ENCODE measurements around the gene RERE. TPM values are rescaled to one million over a fixed set of nuclear protein-coding genes. Genes with fewer than 3 reads are reported as not detected.

The RERE gene
- total and polyA plus RNA-seq, 11 donors, result 53.5 to 236 (median 121) TPM

GRCh38 chr1:8355439-8356255 lies 461.8 kb downstream of the RERE start:
- peaks cover 0 to 73% (median 43%) of the 10 kb centered on the region in 12 donors for H3K4me1 ChIP-seq
- TF ChIP-seq CTCF (IDR thresholded peaks at IDR 0.05) (peak in 2 of 12 donors; percentile 26 to 28), POLR2A (IDR thresholded peaks at IDR 0.05) (no peak)
- peak overlapping the region in 11 of 12 donors; percentile 46 to 77 (median 63) for H3K27ac ChIP-seq
- H3K36me3 ChIP-seq, result peaks cover 0 to 78% (median 71%) of the 10 kb centered on the region in 9 donors
- H3K4me3 ChIP-seq, result no peak overlapping the region
- DNase-seq, result peak in 4 of 5 donors; percentile 57 to 82 (median 72)
- peak; percentile 45 to 77 (median 64) for ATAC-seq
- H3K9me3 ChIP-seq, result no peaks in the 10 kb centered on the region
- intact Hi-C loops (cut with DNase I), result loop anchor here in 2 of 10 donors (5.0 to 10.0 kb wide), 2 partner anchors 67 to 369 kb away; no protein-coding TSS in a partner anchor
- H3K27me3 ChIP-seq, result no peaks in the 10 kb centered on the region
- WGBS, 4 donors, result 75 to 79% (median 78%) methylated on average over 20 to 24 of the region's 24 CpGs

- Histone ChIP-seq H3K36me3 (peaks cover 0 to 66% (median 58%) of the 10 kb centered on the region in 9 donors), H3K4me1 (peaks cover 0 to 76% (median 47%) of the 10 kb centered on the region in 12 donors), H3K9me3 (no peaks in the 10 kb centered on the region), H3K4me3 (no peak overlapping the region), H3K27ac (peak overlapping the region in 11 of 12 donors; percentile 68 to 86 (median 76)), H3K27me3 (no peaks in the 10 kb centered on the region)
- peak in 1 of 5 donors; percentile 21 for DNase-seq
- intact Hi-C loops (cut with DNase I), result loop anchor here in 2 of 10 donors (5.0 to 10.0 kb wide), 2 partner anchors 68 to 371 kb away; no protein-coding TSS in a partner anchor
- 62 to 79% (median 67%) methylated on average over 8 of the region's 8 CpGs for WGBS, 4 donors
- TF ChIP-seq CTCF (IDR thresholded peaks at IDR 0.05) (no peak), POLR2A (IDR thresholded peaks at IDR 0.05) (no peak)
- no peak for ATAC-seq
Measured at GRCh38 chr1:8354038-8354437, 463.4 kb downstream of the RERE start.

GRCh38 chr1:8352886-8353785 lies 464.3 kb downstream of the RERE start:
- ATAC-seq (peak in 3 of 4 donors; percentile 4 to 23 (median 10)), DNase-seq (peak in 2 of 5 donors; percentile 37 to 67)
- H3K36me3 ChIP-seq, result peaks cover 0 to 57% (median 49%) of the 10 kb centered on the region in 9 donors
- TF ChIP-seq POLR2A (IDR thresholded peaks at IDR 0.05) (no peak), CTCF (IDR thresholded peaks at IDR 0.05) (peak in 1 of 12 donors; percentile 14)
- peaks cover 0 to 78% (median 46%) of the 10 kb centered on the region in 12 donors for H3K4me1 ChIP-seq
- peak overlapping the region; percentile 68 to 86 (median 76) for H3K27ac ChIP-seq
- no peaks in the 10 kb centered on the region for H3K27me3 ChIP-seq
- H3K9me3 ChIP-seq, result no peaks in the 10 kb centered on the region
- 36 to 58% (median 41%) methylated on average over 17 to 21 of the region's 21 CpGs for WGBS, 4 donors
- intact Hi-C loops (cut with DNase I), result loop anchor here in 2 of 10 donors (5.0 to 10.0 kb wide), 2 partner anchors 69 to 372 kb away; no protein-coding TSS in a partner anchor
- H3K4me3 ChIP-seq, result no peak overlapping the region

Measured in heart left ventricle (tissue), 16 donors.